GM19351 (cell line): ENCODE measurements around the gene DGCR6.
"Not testable (repeated sequence)": the region's sequence is repeated elsewhere in the genome, so short reads cannot be mapped to it uniquely, and the experiment has no call there.

Experiments used
- ATAC-seq: cut with Tn5 transposase; IDR thresholded peaks from one replicate; pipeline ENCODE4 v1.9.1; 2021; ENCODE audit warnings: mild to moderate bottlenecking, moderate library complexity; ENCODE audit not compliant: unreplicated experiment

The DGCR6 gene

DNA sequence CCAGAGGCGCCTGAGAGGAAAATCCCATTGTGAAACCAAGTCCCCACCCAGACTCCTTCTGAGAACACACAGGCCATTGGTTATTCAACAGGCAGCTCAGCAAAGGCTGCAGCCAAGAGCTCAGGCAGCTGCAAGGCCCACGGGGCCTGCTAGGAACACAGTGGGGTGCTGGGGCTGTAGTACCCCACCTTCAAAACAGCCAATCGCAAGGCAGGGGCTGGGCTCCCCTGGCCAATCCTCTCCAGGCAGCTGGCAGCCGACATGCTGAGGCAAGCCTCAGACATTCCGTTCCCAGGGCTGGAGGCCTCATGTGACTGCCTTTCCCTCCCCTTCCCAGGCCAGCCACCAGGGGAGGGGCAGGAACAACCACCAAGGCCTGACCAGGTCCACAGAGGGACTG lies 23.3 kb downstream of the DGCR6 start:
- no peak for ATAC-seq

DNA sequence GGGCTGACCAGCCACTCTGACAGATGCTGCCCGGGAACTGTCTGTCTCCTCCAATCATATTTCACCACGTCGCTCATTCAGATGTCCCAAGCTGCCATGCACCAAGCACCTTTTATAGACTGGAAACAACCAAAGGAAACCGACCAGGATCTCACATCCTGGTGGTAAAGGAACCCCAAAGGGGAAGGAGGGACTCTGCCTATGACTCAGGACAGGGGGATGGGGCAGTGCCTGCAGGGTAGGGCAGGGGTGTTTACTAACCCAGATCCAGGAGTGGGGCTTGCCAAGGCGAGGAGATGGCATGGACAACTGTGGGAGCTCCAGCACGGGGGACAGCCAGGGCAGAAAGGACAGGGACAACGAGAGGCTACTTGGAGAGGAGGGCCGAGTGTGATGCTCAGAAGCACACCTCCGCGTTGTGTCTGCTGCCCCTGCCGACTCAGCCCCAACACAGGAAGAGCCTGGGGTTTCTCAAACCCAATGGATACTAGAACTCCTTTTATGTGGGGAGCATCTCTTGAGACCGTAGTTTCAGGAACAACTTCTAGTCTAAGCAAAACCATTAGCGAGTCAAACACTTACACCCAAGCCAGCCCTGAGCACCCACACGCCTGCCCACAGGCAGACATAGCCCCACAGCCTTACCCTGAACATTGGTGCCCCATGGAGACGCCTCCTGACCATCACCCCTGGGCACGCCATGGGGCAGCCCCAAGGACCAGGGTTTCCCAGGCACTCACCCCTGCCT lies 26.0 kb downstream of the DGCR6 start:
- ATAC-seq, result no peak

DNA sequence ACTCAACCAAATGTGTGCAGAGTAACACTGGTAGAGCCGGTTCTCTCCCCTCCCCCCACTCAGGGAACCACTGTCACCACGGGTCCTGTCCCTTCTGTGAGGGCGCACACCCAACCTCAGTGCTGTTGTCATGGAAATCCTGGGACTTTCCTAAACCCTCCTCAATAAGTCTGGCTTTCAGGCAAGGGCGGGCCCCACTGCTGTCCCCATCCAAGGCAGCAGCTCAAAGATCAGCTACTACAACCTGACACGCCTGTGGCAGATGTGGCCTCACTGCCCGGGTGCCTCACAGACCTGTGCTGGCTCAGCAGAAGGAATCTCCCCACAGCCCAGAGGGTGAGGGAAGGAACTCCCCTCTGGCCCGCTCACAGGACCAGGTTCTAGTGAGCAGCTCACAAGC lies 27.8 kb downstream of the DGCR6 start:
- no peak for ATAC-seq

DNA sequence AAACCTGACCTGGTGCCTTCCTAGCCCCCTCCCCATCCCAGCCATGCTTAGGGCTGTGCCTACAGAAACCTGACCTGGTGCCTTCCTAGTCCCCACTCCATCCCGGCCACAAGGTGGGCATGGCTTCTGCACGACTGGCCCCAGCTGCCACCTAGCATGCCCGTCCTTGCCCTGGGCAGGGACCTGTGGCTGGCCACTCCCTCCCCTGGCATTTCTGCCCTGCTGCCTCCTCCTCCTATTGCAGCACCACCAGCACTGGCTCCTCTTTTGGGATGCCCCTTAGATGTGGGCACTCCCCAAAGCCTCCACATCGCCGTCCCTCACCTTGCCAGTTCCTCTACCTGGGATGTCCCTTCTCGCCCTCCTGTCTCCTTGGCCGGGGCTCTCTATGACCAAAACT lies 28.6 kb downstream of the DGCR6 start:
- ATAC-seq, result not testable (repeated sequence)

DNA sequence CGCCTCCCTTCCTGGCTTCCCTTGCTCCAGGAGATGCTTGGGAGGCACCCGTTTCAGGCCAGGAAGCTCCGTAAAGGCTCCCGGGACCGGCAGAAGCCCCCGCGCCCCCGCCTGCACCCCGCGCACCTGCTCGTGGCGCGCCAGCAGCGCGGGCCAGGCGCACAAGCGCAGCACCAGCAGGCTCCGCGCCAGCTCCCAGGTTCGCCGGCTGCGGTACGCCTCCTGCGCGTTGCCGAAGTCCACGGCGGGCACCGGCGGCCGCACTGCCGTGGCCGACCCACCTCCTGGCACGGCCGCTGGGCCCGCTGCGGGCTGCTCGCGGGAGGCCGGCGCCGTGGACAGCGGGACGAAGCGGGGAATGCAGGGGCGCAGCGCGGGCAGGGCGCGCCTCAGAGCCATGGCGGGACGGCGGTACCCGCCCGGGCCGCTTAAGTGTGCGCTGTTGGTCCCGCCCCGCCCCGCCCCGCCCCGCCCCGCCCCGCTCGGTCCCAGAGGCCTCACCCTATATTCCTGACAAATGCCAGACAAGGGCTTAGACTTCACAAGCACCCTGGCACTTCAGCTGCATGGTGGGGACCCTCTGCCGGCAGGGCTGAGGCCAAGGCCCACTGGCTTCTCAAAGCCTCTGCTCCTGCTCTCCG lies 29.9 kb downstream of the DGCR6 start, which contains the start of gene PRODH:
TSS of gene PRODH (minus strand) at position 405 of the 641 bp plus-strand sequence. CDS start at position 399, 6 bp downstream.
- no peak for ATAC-seq

DNA sequence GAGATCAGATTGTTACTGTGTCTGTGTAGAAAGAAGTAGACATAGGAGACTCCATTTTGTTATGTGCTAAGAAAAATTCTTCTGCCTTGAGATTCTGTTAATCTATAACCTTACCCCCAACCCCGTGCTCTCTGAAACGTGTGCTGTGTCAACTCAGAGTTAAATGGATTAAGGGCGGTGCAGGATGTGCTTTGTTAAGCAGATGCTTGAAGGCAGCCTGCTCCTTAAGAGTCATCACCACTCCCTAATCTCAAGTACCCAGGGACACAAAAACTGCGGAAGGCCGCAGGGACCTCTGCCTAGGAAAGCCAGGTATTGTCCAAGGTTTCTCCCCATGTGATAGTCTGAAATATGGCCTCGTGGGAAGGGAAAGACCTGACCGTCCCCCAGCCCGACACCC lies 32.6 kb downstream of the DGCR6 start:
- ATAC-seq, result not testable (repeated sequence)

DNA sequence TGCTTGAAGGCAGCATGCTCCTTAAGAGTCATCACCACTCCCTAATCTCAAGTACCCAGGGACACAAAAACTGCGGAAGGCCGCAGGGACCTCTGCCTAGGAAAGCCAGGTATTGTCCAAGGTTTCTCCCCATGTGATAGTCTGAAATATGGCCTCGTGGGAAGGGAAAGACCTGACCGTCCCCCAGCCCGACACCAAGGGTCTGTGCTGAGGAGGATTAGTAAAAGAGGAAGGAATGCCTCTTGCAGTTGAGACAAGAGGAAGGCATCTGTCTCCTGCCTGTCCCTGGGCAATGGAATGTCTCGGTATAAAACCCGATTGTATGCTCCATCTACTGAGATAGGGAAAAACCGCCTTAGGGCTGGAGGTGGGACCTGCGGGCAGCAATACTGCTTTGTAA lies 41.0 kb downstream of the DGCR6 start:
- not testable (repeated sequence) for ATAC-seq

DNA sequence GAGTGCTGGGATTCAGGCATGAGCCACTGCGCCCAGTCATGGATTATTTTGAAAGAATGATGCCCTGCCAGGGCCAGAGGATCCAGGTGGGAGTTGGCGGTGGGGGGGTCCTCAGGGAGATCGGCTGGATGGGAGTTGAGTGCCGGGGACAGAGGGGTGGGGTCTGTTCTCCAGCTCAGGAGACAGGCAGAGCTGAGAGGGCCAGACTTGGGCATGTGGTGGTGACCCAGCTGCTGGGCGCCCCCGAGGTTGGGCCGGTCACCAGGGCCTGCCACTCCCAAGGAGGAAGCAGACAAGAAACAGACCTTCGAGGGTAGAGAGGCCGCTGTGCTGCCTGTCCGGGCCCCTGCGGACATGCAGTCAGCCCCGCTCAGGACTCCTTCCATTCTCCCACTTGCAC lies 41.8 kb downstream of the DGCR6 start:
- ATAC-seq, result no peak

DNA sequence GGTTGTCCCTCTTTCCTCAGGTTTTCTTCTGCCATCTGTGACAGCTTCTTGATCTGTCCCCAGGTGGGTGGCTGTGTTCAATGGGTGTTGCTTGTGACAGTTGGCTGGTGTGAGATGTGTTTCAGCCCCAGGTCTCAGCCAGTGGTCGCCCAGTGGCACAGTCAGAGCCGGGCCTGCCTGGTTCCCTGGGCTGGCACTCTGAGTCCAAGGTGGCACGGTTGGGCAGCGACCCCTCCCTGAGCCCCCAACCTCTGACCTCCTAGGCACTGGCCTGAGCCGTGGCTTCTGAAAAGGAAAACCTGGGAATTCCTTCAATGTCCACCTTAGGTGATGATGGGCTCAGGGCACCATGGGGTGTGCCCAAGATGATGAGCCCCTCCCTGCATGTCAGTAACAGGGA lies 44.0 kb downstream of the DGCR6 start:
- ATAC-seq, result no peak

DNA sequence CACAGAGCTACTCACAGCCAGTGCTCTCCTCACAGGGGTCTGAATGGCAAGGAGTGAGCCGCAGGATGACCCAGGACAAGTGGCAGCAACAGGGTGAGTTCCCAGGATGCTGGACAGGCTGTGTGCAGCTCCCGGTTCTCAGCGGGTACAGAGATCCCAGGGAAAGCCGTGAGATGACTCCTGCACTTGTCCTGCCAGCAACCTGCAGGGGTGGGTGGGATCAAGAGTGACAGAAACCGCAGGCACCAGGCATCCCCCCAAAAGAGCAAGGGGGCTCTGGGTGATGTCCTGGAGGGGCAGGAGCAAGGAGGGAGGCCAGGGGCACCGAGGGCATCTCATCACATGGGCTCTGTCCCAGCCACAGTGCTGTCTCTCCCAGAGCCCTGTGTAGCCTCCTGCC lies 45.9 kb downstream of the DGCR6 start:
- ATAC-seq, result no peak

DNA sequence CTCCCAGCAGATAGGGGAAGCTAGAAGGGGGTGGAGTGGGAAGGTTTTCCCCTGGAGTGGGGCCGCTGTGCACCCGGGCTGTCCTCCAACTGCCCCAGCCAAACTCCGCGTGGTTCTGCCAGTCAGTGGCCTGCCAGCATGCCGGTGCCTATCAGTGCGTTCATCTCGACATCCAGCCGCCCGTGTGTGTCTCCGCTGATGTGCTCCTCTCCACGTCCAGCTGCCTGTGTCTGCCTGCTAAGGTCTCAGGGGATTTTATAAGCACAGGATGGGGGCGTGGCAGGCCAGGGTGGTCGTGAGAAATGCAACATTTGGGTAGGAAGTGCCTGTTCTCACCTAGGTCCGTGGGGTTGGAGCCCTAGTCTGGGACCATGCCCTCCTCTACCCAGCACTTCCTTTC lies 47.0 kb downstream of the DGCR6 start:
- not testable (repeated sequence) for ATAC-seq

DNA sequence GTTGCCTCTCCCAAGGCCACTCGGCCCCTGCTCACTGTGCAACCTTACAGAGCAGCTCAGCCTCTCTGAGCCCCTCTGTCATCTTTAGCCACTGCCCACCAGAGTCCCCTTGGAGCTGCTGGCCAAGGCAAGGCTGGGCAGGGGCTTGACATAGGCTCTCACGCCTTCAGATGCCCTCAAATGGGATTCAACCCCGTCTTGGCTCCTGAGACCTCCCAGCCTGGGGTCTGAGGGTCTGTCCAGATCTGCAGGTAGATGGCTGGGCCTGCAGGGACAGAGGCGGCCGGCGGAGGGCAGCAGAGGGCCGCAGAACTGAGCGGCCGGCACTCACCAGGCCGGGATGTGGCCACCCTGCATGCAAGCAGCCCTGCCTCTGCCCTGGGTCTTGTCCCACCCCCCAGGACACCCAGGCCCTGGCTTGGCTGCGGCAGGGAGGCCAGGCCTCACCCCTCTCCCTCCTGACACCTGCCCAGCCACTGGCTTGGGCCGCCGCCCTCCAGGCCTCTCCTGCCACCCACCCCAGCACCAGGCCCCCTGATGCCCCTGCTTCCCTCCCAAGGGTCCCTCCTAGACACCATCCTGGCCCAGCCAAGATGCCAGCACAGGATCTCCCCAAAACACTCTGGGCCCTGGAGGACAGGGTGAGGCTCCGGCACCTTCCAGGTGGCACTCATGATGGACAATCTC lies 48.3 kb downstream of the DGCR6 start:
- not testable (repeated sequence) for ATAC-seq

DNA sequence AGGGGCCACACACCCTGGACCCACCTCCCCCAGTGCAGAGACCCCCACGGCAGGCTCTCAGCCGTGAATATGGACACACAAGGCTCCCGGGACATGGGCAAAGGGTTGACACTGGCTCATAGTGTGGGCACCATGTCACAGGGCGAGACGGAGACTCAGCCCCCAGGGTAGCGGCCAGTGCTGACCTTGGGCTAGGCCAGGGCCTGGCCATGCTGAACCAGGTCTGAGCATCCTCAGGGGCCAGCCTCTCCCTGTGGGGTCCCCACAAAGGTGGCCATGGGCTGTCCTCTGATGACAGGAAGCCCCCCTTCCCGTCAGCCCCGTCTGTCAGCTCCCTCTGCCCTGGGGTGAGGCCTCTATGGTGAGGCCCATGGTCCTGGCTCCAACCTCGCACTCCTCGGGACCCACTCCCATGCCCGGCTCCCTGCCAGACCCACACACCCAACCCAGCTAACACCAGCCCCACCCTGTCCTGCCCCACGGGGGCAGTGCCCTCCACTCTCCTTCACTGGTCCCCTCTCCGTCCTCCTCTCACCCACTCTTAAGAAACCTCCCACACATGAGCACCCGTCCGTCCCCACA lies 49.0 kb downstream of the DGCR6 start:
- no peak for ATAC-seq

DNA sequence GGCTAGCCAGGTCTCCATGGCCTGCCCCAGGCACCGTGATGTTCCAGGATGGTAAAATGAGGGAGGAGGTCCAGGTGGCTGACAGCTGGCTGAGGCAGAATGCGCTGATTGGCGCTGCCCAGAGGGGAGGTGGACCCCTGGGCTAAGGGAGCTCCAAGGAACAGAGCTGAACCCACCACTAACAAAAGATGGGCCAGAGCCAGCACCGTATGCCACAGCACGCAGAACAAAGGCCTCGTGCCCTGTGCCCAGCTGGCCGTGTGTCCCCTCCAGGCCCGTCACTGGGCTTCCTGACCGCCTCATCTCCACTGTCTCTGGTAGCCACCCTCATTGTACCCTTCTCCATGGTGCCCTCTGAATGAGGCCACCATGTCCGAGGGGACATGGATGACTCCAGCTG lies 49.6 kb downstream of the DGCR6 start:
- no peak for ATAC-seq

DNA sequence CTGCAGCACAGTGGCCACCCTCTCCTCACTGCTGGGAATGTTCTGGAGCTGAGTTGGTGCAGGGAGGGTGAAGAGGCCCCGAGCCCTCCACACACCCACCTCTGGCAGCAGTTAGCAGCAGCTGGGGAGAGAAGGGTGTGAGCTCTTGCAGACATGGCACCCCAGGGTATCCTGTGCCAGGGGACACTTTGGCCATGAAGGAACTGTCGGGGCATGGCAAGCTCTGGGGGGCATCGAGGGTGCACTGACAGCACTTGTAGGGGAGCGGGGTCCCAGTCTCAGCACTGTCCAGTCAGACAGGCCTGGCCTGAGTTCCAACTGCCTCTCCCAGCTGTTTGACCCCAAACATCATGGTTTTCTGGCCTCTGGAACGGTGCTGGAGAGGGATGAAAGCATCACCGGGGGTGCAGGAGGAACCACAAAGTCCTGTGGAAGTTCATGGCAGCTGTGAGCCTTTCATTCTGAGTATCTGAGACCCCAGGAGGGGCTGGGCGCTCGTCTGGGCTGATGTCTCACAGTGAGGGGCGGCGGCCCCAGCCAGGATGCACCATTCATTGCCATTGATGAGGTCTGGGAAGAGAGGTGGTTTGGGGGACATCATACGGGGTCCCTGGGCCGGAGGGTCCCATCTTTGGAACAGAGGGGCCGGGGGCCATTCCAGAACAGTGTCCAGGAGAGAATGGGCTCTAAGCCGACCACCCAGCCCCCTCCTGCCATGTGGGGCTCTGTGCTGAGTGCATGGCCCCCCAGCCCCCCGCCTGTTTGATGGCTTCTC lies 50.2 kb downstream of the DGCR6 start:
- not testable (repeated sequence) for ATAC-seq

DNA sequence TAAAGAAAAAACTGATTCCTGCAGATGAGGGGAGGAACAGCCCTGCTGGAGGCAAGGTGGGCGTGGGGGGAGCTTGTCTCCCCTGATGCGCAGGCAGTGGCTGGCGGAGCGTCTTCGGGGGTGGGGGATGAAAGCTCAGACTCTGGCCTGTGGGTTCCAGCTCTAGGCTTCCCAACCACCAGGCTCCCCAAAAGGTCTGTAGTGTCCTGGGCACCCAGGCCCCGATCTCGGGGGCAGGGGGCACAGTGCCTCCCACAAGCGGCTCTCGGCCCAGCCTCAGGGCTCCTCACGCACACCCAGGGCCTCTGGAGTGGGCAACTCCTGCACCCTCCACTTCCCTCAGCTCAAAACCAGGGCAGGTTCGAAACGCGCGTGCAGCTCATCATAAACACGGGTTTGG lies 50.8 kb downstream of the DGCR6 start:
- not testable (repeated sequence) for ATAC-seq

DNA sequence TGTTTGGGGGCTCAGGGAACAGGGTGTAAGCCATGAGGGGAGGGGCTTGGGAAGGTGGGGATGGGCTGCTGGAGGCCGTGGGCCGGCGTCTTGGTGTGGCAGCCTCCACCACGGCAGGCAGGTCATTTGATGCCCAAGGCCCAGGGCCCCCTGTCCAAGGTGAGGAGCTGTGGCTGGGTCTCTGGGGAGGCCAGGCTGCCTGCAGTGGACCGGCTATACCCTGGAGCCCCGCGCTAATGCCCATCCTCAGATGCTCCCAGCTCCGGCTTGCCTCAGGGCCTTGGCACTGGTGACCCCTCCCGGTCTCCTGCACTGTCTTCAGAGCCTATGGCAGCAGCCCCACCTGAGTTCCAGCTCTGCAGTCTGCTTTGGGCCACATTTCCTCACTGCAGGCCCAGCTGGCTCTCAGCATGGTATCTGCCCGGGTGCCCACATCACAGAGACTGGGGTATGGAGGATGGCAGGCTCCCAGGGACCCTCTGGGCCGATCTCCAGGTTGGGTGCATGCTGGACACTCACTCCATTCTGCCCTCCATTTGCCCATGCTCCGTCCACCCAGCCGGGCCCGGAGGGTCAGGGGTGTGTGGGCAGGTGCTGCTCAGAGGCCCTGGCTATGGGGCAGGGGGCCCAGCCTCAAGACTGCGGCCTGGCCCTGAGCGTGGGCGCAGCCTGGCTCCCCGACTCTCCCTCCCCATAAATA lies 51.7 kb downstream of the DGCR6 start:
- not testable (repeated sequence) for ATAC-seq

DNA sequence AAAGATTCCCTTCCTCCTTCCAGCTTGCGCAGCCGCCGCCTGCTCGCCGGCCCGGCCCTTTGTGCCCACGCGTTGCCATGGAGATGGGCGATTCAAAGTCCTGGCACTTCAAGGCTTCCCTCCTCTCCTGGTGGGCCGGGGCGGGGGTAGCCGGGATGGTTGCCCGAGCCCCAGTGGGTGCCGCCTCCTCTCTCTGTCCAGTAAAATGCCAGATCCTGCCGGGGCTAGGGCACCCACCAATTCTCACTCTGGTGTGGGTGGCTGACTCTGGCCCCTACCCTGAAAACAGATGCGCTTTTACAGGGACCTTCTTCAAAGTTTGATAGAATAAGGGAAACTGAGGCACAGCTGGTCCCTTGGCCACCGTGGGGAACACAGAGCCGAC lies 52.2 kb downstream of the DGCR6 start:
- not testable (repeated sequence) for ATAC-seq

DNA sequence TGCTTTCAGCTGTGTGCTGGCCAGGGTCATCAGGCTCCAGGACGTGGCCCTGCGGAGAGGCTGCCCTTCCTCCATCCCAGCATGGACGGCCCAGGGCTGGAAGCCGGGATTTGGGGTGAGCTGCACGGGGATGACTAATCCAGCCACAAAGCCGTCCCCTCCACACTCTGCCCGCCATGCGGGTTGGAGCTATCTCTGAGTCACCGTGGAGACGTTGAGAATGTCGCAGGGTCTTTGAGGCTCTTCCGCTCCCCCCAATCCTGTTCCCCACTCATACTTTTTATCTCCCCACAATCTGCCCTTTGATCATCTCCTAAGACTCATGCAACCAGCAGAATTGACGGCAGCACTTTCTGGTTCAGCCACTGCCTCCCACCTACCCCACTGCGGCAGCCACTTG lies 52.6 kb downstream of the DGCR6 start:
- ATAC-seq, result not testable (repeated sequence)

DNA sequence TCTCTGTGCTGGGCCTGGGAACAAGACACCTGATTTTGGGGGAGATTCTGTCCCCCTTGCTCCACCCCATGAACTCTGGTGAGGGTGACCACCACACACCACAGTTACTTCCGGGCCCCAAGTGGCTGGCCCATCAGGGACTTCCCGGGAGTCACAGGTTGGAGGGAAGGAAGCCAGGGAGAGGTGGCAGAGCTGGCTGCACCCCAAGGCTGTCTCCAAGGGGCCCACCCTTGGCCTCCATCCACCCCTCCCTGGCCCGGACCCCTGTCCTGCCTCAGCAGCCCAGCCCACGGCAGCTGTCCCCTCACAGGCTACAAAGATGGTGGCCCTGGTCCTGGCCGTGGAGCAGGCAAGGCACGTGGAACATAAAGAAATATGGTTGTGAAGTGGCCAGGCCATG lies 53.1 kb downstream of the DGCR6 start:
- ATAC-seq, result not testable (repeated sequence)
